Epithelial cell of esophagus (primary cell): ENCODE measurements around the gene STX1B.

Experiments used
- DNase-seq: peaks from one replicate; pipeline ENCODE4 v3.0.0; 2010; ENCODE audit warnings: low read depth
- H3K4me3 ChIP-seq: 2 replicates; pipeline ENCODE4 v1.5.1; 2011; ENCODE audit warnings: mild to moderate bottlenecking, low read length, control low read depth
- CTCF ChIP-seq: IDR thresholded peaks from 2 replicates; pipeline ENCODE4 v1.5.1; 2011; ENCODE audit warnings: low read depth, mild to moderate bottlenecking, low read length, control low read depth, inconsistent platforms; ENCODE audit not compliant: insufficient read depth; ENCODE audit errors: missing control alignments

Gene STX1B

GRCh38 chr16:31006589-31006988 is 3.8 kb downstream of the STX1B start:
- DNase-seq: no peak
- no peak for TF ChIP-seq CTCF

GRCh38 chr16:31006086-31006385 is 4.4 kb downstream of the STX1B start:
- H3K4me3 ChIP-seq: no peak overlapping the region
- no peak for DNase-seq
- no peak for TF ChIP-seq CTCF

More at GRCh38 chr16:31006589-31006988, 3.8 kb downstream of the STX1B start:
- H3K4me3 ChIP-seq: no peak overlapping the region

- H3K4me3 ChIP-seq: no peak overlapping the region
- DNase-seq: no peak
- no peak for TF ChIP-seq CTCF
These were observed 4.9 kb downstream of the STX1B start for GRCh38 chr16:31005350-31006085.

GRCh38 chr16:31004658-31005057 is 5.8 kb downstream of the STX1B start:
- no peak for DNase-seq
- no peak for TF ChIP-seq CTCF
- no peak overlapping the region for H3K4me3 ChIP-seq

- no peak for TF ChIP-seq CTCF
- H3K4me3 ChIP-seq: no peak overlapping the region
- no peak for DNase-seq
These were observed 6.7 kb downstream of the STX1B start for GRCh38 chr16:31003744-31004143.

GRCh38 chr16:31002862-31003341 is 7.5 kb downstream of the STX1B start:
- H3K4me3 ChIP-seq: no peak overlapping the region
- no peak for DNase-seq
- TF ChIP-seq CTCF: no peak

GRCh38 chr16:31002250-31002700 is 8.2 kb downstream of the STX1B start:
- no peak for TF ChIP-seq CTCF
- peak; percentile 86 for DNase-seq
- H3K4me3 ChIP-seq: no peak overlapping the region
